SJCRH30 (cell line): ENCODE data around the gene SSBP3. TPM values are rescaled to one million over a fixed set of nuclear protein-coding genes. Genes with fewer than 3 reads are reported as not detected.
A peak's percentile ranks its signal among the peaks of the same experiment; 100 is the strongest.

ENCODE experiments used
- DNase-seq, 2 experiments: peaks; one replicate each; pipeline ENCODE4 v3.0.0-alpha.2; 2015 to 2020
- H3K27ac ChIP-seq: fragments of 250-450 bp; sonication (Bioruptor Pico); 2 replicates; pipeline ENCODE4 v1.5.1; 2020; ENCODE audit warnings: mild to moderate bottlenecking, moderate library complexity
- H3K27me3 ChIP-seq: fragments of 250-450 bp; sonication (Bioruptor Pico); 2 replicates; pipeline ENCODE4 v1.5.1; 2020; ENCODE audit warnings: mild to moderate bottlenecking, moderate library complexity
- H3K36me3 ChIP-seq: fragments of 250-450 bp; sonication (Bioruptor Pico); 2 replicates; pipeline ENCODE4 v1.5.1; 2020; ENCODE audit warnings: mild to moderate bottlenecking, moderate library complexity
- H3K4me1 ChIP-seq: fragments of 250-450 bp; sonication (Bioruptor Pico); 2 replicates; pipeline ENCODE4 v1.5.1; 2020; ENCODE audit warnings: mild to moderate bottlenecking, moderate library complexity
- H3K4me3 ChIP-seq: fragments of 250-450 bp; sonication (Bioruptor Pico); 2 replicates; pipeline ENCODE4 v1.5.1; 2020; ENCODE audit warnings: mild to moderate bottlenecking, moderate library complexity
- H3K9me3 ChIP-seq: fragments of 250-450 bp; sonication (Bioruptor Pico); replicated peaks from 2 replicates; pipeline ENCODE4 v1.5.1; 2020; ENCODE audit warnings: mild to moderate bottlenecking, moderate library complexity
- total RNA-seq: library from RNA; depleted of rRNA; stranded (reverse); fragments of >200 nt; shearing (Covaris generic); gene quantifications from 2 replicates; pipeline ENCODE4 v1.2.3, GENCODE V29; 2014

SSBP3 gene
- total RNA-seq, 1 experiment from 2014 or later: 32.1 TPM

- H3K36me3 ChIP-seq: no peaks in the 10 kb centered on the region; the same call in 1 of the 2 replicates
- DNase-seq: no peak
- peaks cover 6% of the 10 kb centered on the region; the same call in 1 of the 2 replicates for H3K4me1 ChIP-seq
- H3K9me3 ChIP-seq: no peaks in the 10 kb centered on the region
- no peak overlapping the region for H3K4me3 ChIP-seq
- no peak overlapping the region for H3K27ac ChIP-seq
- H3K27me3 ChIP-seq: no peaks in the 10 kb centered on the region
Observed at GRCh38 chr1:54363925-54364324, 42.3 kb downstream of the SSBP3 start.

- Histone ChIP-seq H3K4me3 (no peak overlapping the region), H3K9me3 (no peaks in the 10 kb centered on the region), H3K36me3 (no peaks in the 10 kb centered on the region; the same call in 1 of the 2 replicates), H3K4me1 (peaks cover 6% of the 10 kb centered on the region; the same call in 1 of the 2 replicates), H3K27ac (no peak overlapping the region), H3K27me3 (no peaks in the 10 kb centered on the region)
- DNase-seq: peak; percentile 10 to 34
Observed at GRCh38 chr1:54362881-54363340, 43.3 kb downstream of the SSBP3 start.

- H3K27me3 ChIP-seq: no peaks in the 10 kb centered on the region
- no peaks in the 10 kb centered on the region for H3K36me3 ChIP-seq
- H3K4me3 ChIP-seq: no peak overlapping the region
- H3K9me3 ChIP-seq: no peaks in the 10 kb centered on the region
- peaks cover 6% of the 10 kb centered on the region; the same call in 1 of the 2 replicates for H3K4me1 ChIP-seq
- no peak for DNase-seq
- no peak overlapping the region for H3K27ac ChIP-seq
Observed at GRCh38 chr1:54361342-54361741, 44.9 kb downstream of the SSBP3 start.

GRCh38 chr1:54360165-54361005 is 45.8 kb downstream of the SSBP3 start:
- Histone ChIP-seq H3K36me3 (no peaks in the 10 kb centered on the region), H3K9me3 (no peaks in the 10 kb centered on the region), H3K4me3 (no peak overlapping the region), H3K27me3 (no peaks in the 10 kb centered on the region), H3K4me1 (peaks cover 9% of the 10 kb centered on the region), H3K27ac (no peak overlapping the region)
- DNase-seq: no peak

- Histone ChIP-seq H3K27ac (no peak overlapping the region), H3K4me1 (peaks cover 9% of the 10 kb centered on the region), H3K9me3 (no peaks in the 10 kb centered on the region), H3K27me3 (no peaks in the 10 kb centered on the region), H3K4me3 (no peak overlapping the region), H3K36me3 (no peaks in the 10 kb centered on the region)
- no peak for DNase-seq
Observed at GRCh38 chr1:54359393-54360162, 46.6 kb downstream of the SSBP3 start.

GRCh38 chr1:54358503-54359168 is 47.6 kb downstream of the SSBP3 start:
- Histone ChIP-seq H3K36me3 (no peaks in the 10 kb centered on the region), H3K27ac (no peak overlapping the region), H3K9me3 (no peaks in the 10 kb centered on the region), H3K4me3 (no peak overlapping the region), H3K27me3 (no peaks in the 10 kb centered on the region), H3K4me1 (peaks cover 16% of the 10 kb centered on the region)
- no peak for DNase-seq

- DNase-seq: no peak
- Histone ChIP-seq H3K27ac (no peak overlapping the region), H3K9me3 (no peaks in the 10 kb centered on the region), H3K27me3 (no peaks in the 10 kb centered on the region), H3K4me3 (no peak overlapping the region), H3K36me3 (no peaks in the 10 kb centered on the region), H3K4me1 (peaks cover 17% of the 10 kb centered on the region)
Observed at GRCh38 chr1:54357967-54358366, 48.2 kb downstream of the SSBP3 start.

GRCh38 chr1:54356680-54357147 is 49.5 kb downstream of the SSBP3 start:
- Histone ChIP-seq H3K27me3 (no peaks in the 10 kb centered on the region), H3K4me3 (no peak overlapping the region), H3K36me3 (no peaks in the 10 kb centered on the region), H3K27ac (no peak overlapping the region), H3K4me1 (peaks cover 11% of the 10 kb centered on the region), H3K9me3 (no peaks in the 10 kb centered on the region)
- no peak for DNase-seq

GRCh38 chr1:54355931-54356679 is 50.1 kb downstream of the SSBP3 start:
- no peak overlapping the region for H3K27ac ChIP-seq
- H3K4me1 ChIP-seq: peaks cover 11% of the 10 kb centered on the region

GRCh38 chr1:54354899-54355298 is 51.3 kb downstream of the SSBP3 start:
- Histone ChIP-seq H3K9me3 (no peaks in the 10 kb centered on the region), H3K27me3 (no peaks in the 10 kb centered on the region), H3K27ac (no peak overlapping the region), H3K36me3 (no peaks in the 10 kb centered on the region), H3K4me1 (peaks cover 11% of the 10 kb centered on the region), H3K4me3 (no peak overlapping the region)
- DNase-seq: no peak

More at GRCh38 chr1:54355931-54356679, 50.1 kb downstream of the SSBP3 start:
- H3K4me3 ChIP-seq: no peak overlapping the region
- H3K9me3 ChIP-seq: no peaks in the 10 kb centered on the region
- no peaks in the 10 kb centered on the region for H3K36me3 ChIP-seq
- no peak for DNase-seq
- H3K27me3 ChIP-seq: no peaks in the 10 kb centered on the region

- Histone ChIP-seq H3K4me3 (no peak overlapping the region), H3K27ac (no peak overlapping the region), H3K4me1 (peaks cover 11% of the 10 kb centered on the region), H3K27me3 (no peaks in the 10 kb centered on the region), H3K36me3 (no peaks in the 10 kb centered on the region), H3K9me3 (no peaks in the 10 kb centered on the region)
- no peak for DNase-seq
Observed at GRCh38 chr1:54353959-54354358, 52.2 kb downstream of the SSBP3 start.

- Histone ChIP-seq H3K9me3 (no peaks in the 10 kb centered on the region), H3K27me3 (no peaks in the 10 kb centered on the region), H3K27ac (no peak overlapping the region), H3K4me3 (no peak overlapping the region), H3K4me1 (peaks cover 11% of the 10 kb centered on the region), H3K36me3 (no peaks in the 10 kb centered on the region)
- DNase-seq: no peak
Observed at GRCh38 chr1:54352755-54353154, 53.4 kb downstream of the SSBP3 start.

GRCh38 chr1:54350360-54350759 is 55.8 kb downstream of the SSBP3 start:
- no peaks in the 10 kb centered on the region for H3K27me3 ChIP-seq
- peaks cover 8% of the 10 kb centered on the region for H3K4me1 ChIP-seq
- no peak for DNase-seq
- no peak overlapping the region for H3K27ac ChIP-seq
- H3K9me3 ChIP-seq: no peaks in the 10 kb centered on the region
- no peaks in the 10 kb centered on the region for H3K36me3 ChIP-seq
- H3K4me3 ChIP-seq: no peak overlapping the region

- DNase-seq: no peak
- Histone ChIP-seq H3K4me1 (peaks cover 2% of the 10 kb centered on the region), H3K27me3 (no peaks in the 10 kb centered on the region), H3K9me3 (no peaks in the 10 kb centered on the region), H3K36me3 (no peaks in the 10 kb centered on the region), H3K4me3 (no peak overlapping the region), H3K27ac (no peak overlapping the region)
Observed at GRCh38 chr1:54348700-54349021, 57.5 kb downstream of the SSBP3 start.
